GM21717 (cell line): ENCODE results near the gene ELFN1.

Experiments used
- ATAC-seq: cut with Tn5 transposase; IDR thresholded peaks from one replicate; pipeline ENCODE4 v1.9.1; 2021; ENCODE audit warnings: mild to moderate bottlenecking, moderate library complexity; ENCODE audit not compliant: unreplicated experiment

The ELFN1 gene

DNA sequence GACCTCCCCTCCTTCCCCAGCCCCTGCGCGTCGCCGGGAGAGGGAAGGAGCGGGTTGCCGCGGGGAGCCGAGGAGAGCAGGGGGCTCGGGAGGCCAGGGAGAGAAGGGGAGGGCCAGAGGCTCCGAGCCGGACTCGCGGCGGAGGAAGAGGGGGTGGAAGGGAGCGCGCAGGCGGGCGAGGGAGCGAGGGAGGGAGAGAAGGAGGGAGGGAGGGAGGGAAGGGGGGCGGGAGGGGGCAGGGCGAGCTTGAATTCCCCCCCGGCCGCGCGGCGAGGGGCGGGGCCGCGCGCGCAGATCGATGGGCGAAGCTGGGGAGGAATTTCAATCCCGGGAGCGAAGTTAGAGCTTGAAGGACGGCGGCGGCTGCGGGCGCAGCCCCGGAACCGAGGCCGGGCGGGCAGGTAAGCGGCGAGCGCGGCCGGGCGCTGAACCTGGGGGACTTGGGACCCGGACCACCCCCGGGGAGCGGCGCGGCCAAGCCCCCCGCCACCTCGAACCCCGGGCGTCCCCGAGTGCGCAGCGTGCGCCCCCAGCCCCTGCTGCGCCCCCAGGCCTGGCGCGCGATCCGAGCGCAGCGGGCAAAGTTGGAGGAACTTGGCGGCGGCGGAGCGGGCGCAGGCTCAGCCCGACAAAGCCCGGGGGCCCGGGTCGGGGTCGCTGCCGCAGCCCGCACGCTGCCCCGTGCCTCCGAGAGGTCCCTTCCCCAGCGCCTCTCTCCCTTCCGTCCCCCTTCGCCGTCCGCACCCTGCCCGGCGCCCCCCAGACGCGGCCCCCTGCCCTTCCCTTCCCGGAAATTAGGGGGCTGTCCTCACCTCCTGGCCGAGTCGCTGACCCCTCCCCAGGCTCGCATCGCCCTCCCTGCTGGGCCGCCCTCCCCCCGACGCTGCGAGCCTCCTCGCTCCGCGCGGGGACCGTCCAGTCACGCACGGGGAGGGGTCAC is at the start of gene ELFN1:
TSS of gene ELFN1 (plus strand) at position 324 of the 940 bp plus-strand sequence. CDS start 74,320 bp downstream, outside the sequence.
- no peak for ATAC-seq

DNA sequence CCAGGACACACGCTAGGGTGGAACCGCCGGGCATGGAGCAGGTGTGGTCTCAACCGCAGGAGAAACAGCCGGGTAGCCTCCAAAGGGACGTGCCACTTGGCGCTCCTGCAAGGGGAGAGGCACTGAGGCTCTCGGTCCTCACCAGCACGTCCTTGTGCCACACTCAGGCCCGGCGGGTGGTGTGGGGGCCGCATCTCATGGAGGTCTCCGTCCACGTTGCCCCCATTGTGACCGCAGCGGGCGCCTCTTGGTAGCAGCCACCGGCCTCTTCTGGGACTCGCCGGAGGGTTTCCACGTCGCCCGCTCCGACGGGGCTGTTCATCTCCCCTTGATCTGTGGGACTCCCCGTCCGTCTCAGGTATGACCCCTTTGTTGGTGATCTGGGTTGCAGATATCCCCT is 49.2 kb upstream of the ELFN1 start:
- ATAC-seq: no peak

DNA sequence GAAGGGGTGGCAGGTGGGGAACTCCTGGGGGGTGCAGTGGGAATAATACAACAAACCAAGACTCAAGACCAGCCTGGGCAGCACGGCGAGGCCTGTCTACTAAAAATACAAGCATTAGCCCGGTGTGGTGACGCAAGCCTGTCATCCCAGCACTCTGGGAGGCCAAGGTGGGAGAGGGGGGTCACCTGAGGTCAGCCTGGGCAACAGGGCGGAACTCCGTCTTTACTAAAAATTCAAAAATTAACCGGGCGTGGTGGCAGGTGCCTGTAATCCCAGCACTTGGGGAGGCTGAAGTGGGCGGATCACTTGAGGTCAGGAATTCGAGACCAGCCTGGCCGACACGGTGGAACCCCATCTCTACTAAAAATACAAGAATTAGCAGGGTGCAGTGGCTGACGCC is 48.4 kb upstream of the ELFN1 start:
- ATAC-seq: no peak

DNA sequence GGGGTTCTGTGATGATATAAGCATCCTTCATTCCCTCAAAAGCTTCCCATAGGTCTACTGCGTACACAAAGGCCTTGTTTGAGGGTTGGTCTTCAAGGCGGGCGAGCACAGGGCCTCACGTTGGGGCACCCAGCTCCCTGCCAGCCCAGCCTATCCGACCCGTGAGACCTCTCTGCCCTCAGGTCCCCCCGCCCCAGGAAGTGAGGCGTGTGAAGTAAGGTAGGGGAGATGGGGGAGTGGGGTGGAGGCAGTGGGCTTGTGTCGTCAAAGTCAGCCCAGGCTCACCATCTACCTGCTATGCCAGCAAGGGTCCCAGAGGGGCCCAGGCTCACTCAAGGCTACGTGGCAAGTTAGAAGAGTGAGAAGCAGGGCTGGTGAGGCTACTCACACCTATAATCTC is 47.6 kb upstream of the ELFN1 start:
- ATAC-seq: no peak

DNA sequence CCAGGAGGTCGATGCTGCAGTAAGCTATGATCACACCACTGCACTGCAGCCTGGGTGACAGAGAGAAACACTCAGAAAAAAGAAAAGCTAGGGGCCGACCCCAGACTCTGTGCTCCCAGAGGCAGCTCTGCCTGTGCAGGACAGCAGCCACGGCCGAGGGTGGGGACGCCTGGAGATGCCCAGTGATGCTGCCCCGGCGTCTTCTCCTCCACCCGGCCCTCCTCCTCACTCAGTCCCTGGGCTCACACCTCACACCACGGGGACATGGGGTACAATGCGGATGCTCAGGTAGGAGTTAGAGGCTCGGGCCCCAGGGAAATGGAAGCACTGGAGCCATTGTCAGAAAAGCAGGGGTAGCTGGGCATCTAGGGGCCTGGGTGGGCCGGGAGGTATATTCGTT is 46.3 kb upstream of the ELFN1 start:
- ATAC-seq: no peak

DNA sequence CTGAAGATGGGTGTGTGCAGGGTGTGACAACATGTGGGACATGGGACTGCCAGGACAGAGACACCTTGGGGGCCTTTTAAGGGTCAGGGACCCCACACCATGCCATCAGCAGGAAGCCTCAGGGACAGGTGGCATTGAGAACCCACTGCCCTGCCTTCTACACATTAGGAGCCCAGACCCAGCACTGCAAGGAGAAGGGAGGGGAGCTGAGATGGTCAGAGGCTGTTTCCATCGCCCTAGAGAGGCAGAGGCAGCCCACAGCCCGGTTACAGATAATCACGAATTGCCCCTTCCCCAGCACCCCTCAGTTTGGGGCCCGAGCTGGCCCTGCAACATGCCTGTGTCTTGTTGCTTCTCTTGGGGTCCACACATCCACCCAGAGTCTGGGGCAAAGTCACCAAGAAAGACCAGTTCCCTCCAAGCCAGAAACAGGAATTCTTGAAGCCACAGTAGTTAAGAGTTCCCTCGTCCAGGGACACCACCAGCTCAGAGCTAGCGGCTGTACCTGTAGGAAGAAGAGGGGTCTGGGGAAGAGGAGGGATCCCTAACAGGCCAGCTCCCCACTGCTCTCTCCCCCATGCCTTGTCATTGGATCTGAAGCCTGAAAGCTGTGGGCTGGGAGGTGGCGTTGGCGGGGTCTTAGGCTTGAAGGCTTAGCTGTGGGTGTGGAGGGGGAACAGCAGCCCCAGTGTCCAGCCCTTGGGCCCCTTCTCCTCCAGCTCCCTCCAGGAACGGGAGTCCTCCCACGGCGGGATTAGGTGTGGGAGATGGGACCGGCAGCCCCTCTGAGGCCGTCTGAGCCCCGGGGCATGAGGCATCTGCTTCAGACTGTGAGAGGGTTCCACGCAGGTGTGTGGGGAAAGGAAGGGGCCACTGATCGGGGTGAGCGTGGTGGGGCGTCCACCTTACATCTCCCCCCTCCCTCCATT is 44.8 kb upstream of the ELFN1 start:
- no peak for ATAC-seq

DNA sequence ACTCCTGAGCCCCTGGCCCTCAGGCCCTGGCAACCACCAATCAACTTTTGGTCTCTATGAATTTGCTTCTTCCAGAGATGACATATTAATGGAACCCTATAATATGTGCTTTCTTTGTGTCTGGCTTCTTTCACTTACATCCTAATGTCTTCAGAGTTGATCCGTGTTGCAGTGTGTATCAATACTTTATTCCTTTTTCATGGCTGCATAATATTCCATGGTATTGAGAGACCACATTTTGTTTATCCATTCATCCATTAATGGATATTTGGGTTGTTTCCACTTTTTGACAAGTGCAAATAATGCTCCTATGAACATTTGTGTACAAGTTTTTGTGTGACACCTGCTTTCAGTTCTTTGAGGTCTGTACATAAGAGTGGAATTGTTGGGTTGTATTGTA is 43.3 kb upstream of the ELFN1 start:
- no peak for ATAC-seq

DNA sequence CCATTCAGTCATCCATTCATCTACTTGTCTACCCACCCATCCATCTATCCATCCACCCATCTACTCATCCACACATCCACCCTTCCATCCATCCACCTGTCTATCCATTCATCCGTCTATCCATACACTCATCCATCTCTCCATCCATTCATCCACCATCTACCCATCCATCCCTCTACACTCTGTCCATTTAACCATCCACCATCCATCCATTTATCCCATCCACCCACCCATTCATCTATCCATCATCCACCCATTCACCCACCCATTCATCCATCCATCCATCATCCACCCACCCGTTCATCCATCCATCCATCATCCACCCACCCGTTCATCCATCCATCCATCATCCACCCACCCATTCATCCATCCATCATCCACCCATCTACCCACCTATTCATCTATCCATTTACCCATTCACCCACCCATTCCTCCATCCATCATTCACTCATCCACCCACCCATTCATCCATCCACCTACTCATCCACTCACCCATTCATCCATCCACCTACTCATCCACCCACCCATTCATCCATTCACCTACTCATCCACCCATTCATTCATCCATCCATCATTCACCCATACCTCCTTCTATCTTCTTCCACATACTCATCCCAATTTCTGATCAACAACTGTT is 39.3 kb upstream of the ELFN1 start:
- ATAC-seq: no peak

DNA sequence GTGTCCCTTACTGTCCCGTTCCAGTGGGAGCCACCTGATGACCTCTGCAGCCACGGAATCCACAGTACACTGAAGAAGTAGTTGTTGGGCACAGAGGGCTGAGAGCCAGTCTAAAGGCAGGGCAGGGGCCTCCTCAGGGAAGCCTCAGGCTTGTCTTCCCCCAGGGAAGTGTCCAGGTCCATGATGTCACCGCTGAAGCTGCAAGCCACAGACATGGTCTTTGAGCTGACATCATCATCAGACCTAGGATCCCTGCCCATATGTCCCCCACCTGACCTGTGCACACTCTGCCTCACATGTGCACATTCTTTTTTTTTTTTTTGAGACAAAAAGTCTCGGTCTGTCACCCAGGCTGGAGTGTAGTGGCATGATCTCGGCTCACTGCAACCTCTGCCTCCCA is 38.4 kb upstream of the ELFN1 start:
- no peak for ATAC-seq

DNA sequence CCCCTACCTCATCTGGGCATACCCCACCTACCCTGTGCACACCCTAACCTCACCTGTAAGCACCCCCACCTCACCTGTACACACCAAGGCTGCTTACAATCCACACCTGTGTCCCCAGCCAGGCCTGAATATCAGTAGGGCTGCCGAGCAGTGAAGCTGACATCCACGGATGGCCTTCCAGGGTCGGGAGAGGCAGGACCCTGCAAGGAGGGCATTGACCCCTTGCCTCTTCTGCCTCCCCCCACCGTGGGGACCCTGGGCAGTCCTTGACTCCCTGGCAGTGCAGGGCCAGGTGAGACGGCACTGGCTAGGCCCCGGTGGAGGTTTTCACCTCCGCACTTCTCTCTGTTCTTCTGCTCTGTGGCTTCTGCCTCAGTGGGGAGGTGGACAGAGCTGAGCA is 37.6 kb upstream of the ELFN1 start:
- ATAC-seq: no peak

DNA sequence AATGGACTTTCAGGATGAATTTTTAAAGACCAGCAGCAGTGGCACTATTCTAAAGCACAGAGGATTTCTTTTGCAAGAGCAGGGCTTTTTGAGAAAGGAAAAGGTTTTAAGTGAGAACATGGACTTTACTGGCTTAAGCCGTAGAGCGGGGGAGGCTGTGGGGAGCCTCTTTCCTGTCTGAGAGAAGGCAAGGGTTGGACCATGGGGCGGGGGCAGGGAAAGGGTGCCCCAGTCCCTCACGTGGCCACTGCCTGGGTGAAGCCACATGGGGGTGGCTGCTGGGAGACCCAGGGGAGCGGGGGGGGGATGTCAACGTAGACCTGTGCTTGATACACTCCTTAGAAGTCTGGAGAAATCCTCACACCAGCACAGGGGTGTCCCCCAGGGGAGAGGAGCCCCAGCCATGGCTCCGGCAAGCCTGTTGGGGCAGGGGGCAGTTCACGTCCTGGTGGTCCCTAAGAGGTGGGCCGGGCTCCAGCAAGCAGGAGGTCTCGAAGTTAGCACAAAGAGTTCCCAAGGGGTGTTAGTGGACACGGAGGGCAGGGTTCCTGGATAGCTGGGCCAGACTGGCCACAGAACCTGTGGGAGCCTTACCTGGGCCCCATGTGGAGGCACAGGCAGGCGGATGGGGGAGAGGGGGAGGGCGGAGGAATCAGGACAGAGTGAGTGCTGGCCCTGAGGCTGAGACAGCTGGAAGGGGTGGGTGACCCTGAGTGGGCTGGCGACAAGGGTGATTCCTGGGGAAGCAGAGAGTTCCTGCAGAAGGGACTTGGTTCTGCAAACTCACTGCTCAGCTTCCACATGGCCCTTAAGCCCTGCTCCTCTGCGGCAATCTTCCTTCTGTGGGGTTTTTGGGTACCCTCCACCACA is 36.9 kb upstream of the ELFN1 start:
- no peak for ATAC-seq

DNA sequence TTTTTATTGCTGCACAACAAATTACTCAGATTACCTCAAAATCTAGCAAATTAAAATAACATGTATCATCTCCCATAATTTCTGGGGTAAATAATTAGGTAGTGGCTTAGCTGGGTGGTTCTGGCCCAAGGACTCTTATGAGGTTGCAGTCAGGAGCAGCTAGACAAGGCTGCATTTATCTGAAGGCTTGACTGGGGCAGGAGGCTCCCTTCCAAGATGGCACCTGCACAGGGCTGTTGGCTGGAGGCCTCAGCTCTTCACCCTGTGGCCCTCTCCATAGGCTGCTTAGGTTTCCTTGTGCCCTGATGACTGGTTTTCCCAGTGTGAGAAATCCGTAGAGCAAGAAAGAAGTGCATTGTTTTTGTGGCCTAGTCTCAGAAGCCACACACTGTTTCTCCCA is 34.7 kb upstream of the ELFN1 start:
- ATAC-seq: no peak

DNA sequence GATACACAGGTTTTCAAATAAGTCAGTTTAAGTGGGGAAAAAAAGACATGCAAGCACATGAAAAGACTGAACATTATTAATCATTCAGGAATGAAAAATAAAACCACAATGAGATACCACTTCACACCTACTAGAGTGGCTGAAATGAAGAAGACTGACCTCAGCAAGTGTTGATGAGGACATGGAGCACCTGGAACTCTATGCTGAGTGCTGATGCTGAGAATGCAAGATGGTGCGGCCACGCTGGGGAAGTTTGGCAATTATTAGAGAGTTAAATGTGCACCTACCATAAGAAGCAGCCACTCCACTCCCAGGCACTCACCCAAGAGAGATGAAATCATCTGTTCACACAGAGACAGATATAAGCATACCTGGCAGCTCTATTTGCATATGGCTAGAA is 32.9 kb upstream of the ELFN1 start:
- no peak for ATAC-seq

DNA sequence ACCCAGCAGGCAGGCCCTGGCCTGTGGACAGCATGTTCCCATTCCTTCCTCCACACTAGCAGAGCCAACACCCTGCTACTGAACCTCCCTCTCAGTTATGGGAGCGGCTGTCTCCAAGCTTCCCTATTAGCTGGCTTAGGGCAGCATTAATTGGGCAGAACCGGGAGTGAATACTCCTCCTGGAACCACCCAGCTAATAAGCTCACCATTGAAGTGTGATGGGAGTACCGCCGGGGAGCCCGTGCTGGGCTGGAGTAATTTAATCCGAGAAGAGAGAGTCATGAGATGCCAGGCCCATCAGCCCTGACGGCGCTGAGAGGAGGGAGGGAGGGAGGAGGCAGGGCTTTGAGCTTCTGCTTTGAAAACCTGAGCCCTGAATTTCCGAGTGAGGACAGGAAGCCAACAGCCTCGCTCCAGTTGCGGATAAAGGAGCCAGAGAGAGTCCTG is 31.8 kb upstream of the ELFN1 start:
- ATAC-seq: no peak

DNA sequence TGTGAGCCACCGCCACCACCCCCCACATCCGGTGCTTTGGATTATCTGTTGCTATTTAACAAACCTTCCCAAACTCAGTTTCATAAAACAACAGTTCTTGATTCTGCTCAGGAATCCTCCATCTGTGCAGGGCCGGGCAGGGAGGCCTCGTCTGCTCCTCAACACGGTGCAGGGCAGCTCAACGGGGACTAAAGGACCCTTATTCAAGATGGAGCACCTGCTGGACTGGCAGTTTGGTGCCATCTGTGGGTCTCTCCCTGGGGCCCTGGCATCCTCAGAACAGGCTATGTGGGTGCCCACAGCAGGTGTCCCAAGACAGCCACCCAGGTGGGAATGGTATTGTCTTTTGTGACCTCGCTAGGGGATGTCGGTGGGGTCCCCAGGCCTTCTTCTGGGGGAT is 31.0 kb upstream of the ELFN1 start:
- ATAC-seq: no peak

DNA sequence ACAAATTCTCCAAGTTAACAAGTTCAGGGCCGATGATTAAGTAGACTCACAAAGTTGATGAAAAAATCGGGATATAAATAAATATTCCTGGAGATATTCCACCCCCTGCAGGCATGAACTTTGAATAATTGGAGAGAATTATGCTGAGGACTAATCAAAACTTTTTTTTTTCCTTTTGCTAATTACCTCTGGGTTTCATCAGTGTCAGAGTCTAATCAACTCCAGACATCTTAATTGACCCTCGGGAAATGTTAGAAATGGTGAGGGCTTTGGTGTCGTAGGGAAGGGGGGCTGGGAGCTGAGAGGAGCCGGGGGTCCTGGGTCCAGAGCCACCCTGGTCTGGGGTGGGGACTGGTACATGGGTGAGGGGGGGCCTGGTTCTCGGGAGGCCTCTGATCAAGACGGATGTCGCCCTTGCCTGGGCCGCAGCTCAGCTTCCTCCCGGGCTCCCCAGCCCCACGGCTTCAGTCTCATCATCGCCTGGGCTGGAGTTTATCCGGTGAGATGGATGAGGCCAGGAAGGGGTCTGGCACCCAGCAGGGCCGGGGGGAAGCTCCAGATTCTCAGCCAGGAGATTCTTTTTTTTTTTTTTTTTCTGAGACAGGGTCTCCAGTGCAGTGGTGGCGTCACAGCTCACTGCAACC is 30.4 kb upstream of the ELFN1 start:
- ATAC-seq: no peak

DNA sequence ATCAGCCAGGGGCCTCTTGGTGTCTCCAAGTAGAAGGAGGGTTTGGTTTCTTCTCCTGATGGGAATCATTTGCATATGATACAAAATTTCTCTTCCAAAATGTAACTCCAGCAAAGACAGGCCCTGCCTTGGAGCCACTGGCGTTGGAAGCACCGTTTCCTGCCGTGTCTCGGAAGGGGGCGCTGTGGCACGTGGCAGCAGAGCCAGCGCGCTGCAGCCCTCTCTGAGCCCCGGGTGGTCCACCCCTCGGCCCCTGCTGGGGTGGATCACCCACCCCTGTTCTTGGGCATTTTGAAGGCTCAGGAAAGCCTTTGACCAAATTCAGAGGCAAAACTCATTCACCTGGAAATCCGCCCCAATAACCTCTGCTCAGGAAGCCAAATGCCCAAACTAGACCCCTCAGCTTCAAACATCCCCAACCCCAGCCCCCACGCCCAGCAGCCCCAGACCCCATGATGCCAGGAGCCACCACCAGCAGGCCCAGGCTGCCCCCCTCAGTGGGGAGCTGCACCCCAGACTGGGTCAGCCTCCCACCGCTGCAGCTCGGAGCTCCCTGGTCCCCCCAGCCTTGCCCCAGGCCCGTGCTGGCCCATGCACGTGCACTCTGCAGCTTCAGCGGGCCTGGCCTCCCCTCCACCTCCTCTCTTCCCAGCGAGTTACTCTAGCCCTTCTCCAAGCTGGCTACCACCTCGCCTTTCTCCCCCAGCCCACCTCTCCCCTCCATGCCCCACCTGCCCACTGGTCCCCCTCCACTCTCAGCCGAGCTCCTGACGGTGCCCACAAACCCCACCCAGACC is 29.5 kb upstream of the ELFN1 start:
- no peak for ATAC-seq

DNA sequence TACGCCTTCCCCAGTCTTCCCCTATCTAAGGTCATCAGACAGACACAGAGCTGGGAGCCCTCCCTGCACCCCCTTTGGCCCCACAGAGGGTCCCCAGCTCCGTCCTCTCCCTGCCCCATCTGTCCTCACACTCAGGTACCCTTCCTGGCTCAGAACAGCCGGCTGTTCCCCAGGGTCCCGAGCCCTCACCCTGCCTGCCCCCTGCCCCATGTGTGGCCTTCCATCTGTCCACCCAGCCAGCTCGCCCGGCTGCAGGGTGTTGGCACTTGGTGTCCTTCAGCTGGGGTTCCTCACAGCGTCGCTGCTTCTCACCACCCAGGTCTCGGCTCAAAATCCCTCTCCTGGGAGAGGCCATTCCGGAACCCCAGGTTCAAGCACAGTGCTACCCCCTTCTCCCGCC is 28.9 kb upstream of the ELFN1 start:
- ATAC-seq: no peak

DNA sequence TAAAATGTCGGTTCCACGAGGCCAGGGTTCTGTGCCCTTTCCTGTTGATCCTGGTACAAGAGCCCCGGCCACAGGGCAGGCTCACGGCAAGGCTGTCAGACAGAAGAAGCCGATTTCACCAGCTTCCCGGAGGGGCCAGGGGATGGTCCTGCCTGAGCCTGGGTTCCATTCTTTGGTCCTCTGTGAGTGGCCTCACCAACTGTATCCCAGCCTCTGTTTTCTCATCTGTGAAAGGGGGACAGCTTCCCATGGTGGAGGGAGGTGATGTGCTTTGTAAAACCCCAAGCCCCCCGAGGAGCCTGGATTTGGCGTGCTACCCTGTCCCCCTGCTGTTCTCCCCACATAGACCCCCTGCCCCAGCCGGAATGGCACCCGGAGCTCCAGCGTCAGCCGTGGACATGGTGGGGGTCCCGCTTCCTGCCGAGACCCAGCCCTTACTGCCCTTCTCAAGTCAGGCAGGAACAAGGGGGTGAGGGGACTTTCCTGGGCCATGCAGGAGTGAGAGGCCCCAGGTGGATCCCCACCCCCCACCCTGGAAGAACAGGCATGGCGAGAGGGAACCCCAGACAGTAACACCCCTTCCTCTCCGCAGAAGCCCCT is 28.3 kb upstream of the ELFN1 start:
- no peak for ATAC-seq
